Right cardiac atrium (tissue), 5 donors: ENCODE measurements around the gene APOC4. TPM values are rescaled to one million over a fixed set of nuclear protein-coding genes. Genes with fewer than 3 reads are reported as not detected.
"Not testable (repeated sequence)": the region's sequence is repeated elsewhere in the genome, so short reads cannot be mapped to it uniquely, and the experiment has no call there.

Source experiments
- ATAC-seq, 2 donors: fragments of 200-7000 bp; cut with Tn5 transposase; one replicate each; pipeline versions ENCODE4 v1.8.0 to v1.9.1; 2020; ENCODE audit warnings: moderate library complexity in 2 of 2, mild to moderate bottlenecking in 1 of 2
- DNase-seq, 3 donors: peaks; one replicate each; pipeline ENCODE4 v3.0.0-alpha.2; 2020
- H3K27ac ChIP-seq: one replicate; pipeline ENCODE4 v1.5.1; 2013; ENCODE audit warnings: mild to moderate bottlenecking, low read length, control low read depth, moderate library complexity
- H3K27me3 ChIP-seq: one replicate; pipeline ENCODE4 v1.6.1; 2013; ENCODE audit not compliant: control insufficient read depth, insufficient read depth
- H3K4me1 ChIP-seq: one replicate; pipeline ENCODE4 v1.6.1; 2013; ENCODE audit warnings: low read length; ENCODE audit not compliant: control insufficient read depth, insufficient read depth
- H3K4me3 ChIP-seq: one replicate; pipeline ENCODE4 v1.5.1; 2013; ENCODE audit warnings: low read length, control low read depth
- H3K9me3 ChIP-seq: one replicate; pipeline ENCODE4 v1.6.1; 2013; ENCODE audit warnings: low read length; ENCODE audit not compliant: control insufficient read depth
- WGBS: extraction: QIAGEN DNeasy Blood & Tissue Kit; methylation state at CpG from one replicate; pipeline ENCODE4 v1.1.7; 2013; 5-methylcytosine and 5-hydroxymethylcytosine counted together
- intact Hi-C, 4 donors: fragments of 100-400 bp; cut with DNase I; formaldehyde crosslinking; loops; one replicate each; pipeline versions ENCODE4 v1.11.0 to v1.14.0; 2022 to 2023
- polyA plus RNA-seq: library from polyadenylated mRNA; stranded (reverse); fragments of 200-250 nt; gene quantifications from one replicate; pipeline ENCODE4 v1.2.3, GENCODE V29; 2013
- total RNA-seq, 4 donors: library from RNA; stranded (reverse); fragmentation: NEBNext Ultra II Directional; extraction: Animal tissue kit (Norgen Biotek cat#: 25700); gene quantifications; one replicate each; pipeline ENCODE4 v1.2.1, GENCODE V29; 2021
- donor health status: healthy with polysubstance abuse.
- donor health status: DM: no; HTN: yes; CAD: no.
- donor health status: DM: no; HTN: no; CAD: no.
- donor health status: DM: no; HTN: yes; CAD: no; lungs with severe emphysema.
- donor health status: DM: yes; HTN: yes; CAD: no.

The APOC4 gene
- total and polyA plus RNA-seq, 5 donors, result not detected

- WGBS, result 72% methylated on average over 8 of the region's 8 CpGs
- Histone ChIP-seq H3K27me3 (no peaks in the 10 kb centered on the region), H3K9me3 (no peaks in the 10 kb centered on the region), H3K4me3 (no peak overlapping the region), H3K27ac (no peak overlapping the region), H3K4me1 (peaks cover 3% of the 10 kb centered on the region)
- DNase-seq (no peak), ATAC-seq (peak in 1 of 2 donors; percentile 13)
- intact Hi-C loops, result no loop called here
Observed at GRCh38 chr19:44960906-44961728, 19.1 kb downstream of the APOC4 start.

- H3K4me3 ChIP-seq, result no peak overlapping the region
- 93% methylated on average over 8 of the region's 8 CpGs for WGBS
Observed at GRCh38 chr19:44961821-44962220, 19.8 kb downstream of the APOC4 start.

GRCh38 chr19:44968118-44968517 is 26.1 kb downstream of the APOC4 start:
- Histone ChIP-seq H3K27ac (no peak overlapping the region), H3K27me3 (no peaks in the 10 kb centered on the region), H3K4me3 (no peak overlapping the region), H3K4me1 (no peaks in the 10 kb centered on the region), H3K9me3 (no peaks in the 10 kb centered on the region)
- DNase-seq, result no peak
- ATAC-seq, result no peak
- 88% methylated on average over 5 of the region's 5 CpGs for WGBS
- intact Hi-C loops, result no loop called here

More at GRCh38 chr19:44961821-44962220, 19.8 kb downstream of the APOC4 start:
- H3K27ac ChIP-seq, result no peak overlapping the region
- no peak for ATAC-seq
- DNase-seq, result no peak
- H3K4me1 ChIP-seq, result no peaks in the 10 kb centered on the region
- H3K27me3 ChIP-seq, result no peaks in the 10 kb centered on the region
- intact Hi-C loops, result no loop called here
- H3K9me3 ChIP-seq, result no peaks in the 10 kb centered on the region

- no peaks in the 10 kb centered on the region for H3K4me1 ChIP-seq
- H3K9me3 ChIP-seq, result no peaks in the 10 kb centered on the region
- H3K4me3 ChIP-seq, result no peak overlapping the region
- ATAC-seq (no peak), DNase-seq (no peak)
- intact Hi-C loops, result no loop called here
- WGBS, result 93% methylated on average over 4 of the region's 4 CpGs
- no peaks in the 10 kb centered on the region for H3K27me3 ChIP-seq
- no peak overlapping the region for H3K27ac ChIP-seq
Observed at GRCh38 chr19:44968670-44969069, 26.6 kb downstream of the APOC4 start.

GRCh38 chr19:44969437-44969836 is 27.4 kb downstream of the APOC4 start:
- Histone ChIP-seq H3K27ac (no peak overlapping the region), H3K27me3 (no peaks in the 10 kb centered on the region), H3K4me3 (no peak overlapping the region), H3K4me1 (no peaks in the 10 kb centered on the region), H3K9me3 (no peaks in the 10 kb centered on the region)
- WGBS, result 96% methylated on average over 5 of the region's 5 CpGs
- intact Hi-C loops, result no loop called here
- ATAC-seq, result no peak
- no peak for DNase-seq

- H3K27me3 ChIP-seq, H3K9me3 ChIP-seq, intact Hi-C loops, DNase-seq, H3K4me3 ChIP-seq, H3K27ac ChIP-seq, ATAC-seq, H3K4me1 ChIP-seq: not testable (repeated sequence)
- 93% methylated on average over 6 of the region's 6 CpGs for WGBS
Observed at GRCh38 chr19:44971451-44971850, 29.4 kb downstream of the APOC4 start.

GRCh38 chr19:44972802-44973201 is 30.8 kb downstream of the APOC4 start:
- WGBS, result 90% methylated on average over 13 of the region's 13 CpGs
- no peak overlapping the region for H3K27ac ChIP-seq
- no peaks in the 10 kb centered on the region for H3K27me3 ChIP-seq
- H3K9me3 ChIP-seq, result no peaks in the 10 kb centered on the region
- no peaks in the 10 kb centered on the region for H3K4me1 ChIP-seq
- no peak overlapping the region for H3K4me3 ChIP-seq
- DNase-seq, result no peak
- intact Hi-C loops, result no loop called here
- no peak for ATAC-seq

- H3K9me3 ChIP-seq, result no peaks in the 10 kb centered on the region
- 90% methylated on average over 21 of the region's 21 CpGs for WGBS
- DNase-seq (no peak), ATAC-seq (no peak)
- H3K4me1 ChIP-seq, result no peaks in the 10 kb centered on the region
- H3K27me3 ChIP-seq, result no peaks in the 10 kb centered on the region
- H3K4me3 ChIP-seq, result no peak overlapping the region
- intact Hi-C loops, result no loop called here
- no peak overlapping the region for H3K27ac ChIP-seq
Observed at GRCh38 chr19:44973982-44974735, 32.1 kb downstream of the APOC4 start.

GRCh38 chr19:44974857-44975256 is 32.8 kb downstream of the APOC4 start:
- no peaks in the 10 kb centered on the region for H3K4me1 ChIP-seq
- DNase-seq (no peak), ATAC-seq (no peak)
- H3K27ac ChIP-seq, result no peak overlapping the region
- intact Hi-C loops, result no loop called here
- no peaks in the 10 kb centered on the region for H3K27me3 ChIP-seq
- no peaks in the 10 kb centered on the region for H3K9me3 ChIP-seq
- WGBS, result 91% methylated on average over 5 of the region's 5 CpGs
- no peak overlapping the region for H3K4me3 ChIP-seq

- Histone ChIP-seq H3K9me3 (no peaks in the 10 kb centered on the region), H3K27me3 (no peaks in the 10 kb centered on the region), H3K27ac (no peak overlapping the region), H3K4me3 (no peak overlapping the region), H3K4me1 (no peaks in the 10 kb centered on the region)
- DNase-seq (no peak), ATAC-seq (no peak)
- intact Hi-C loops, result no loop called here
- 97% methylated on average over 4 of the region's 4 CpGs for WGBS
Observed at GRCh38 chr19:44975444-44975843, 33.4 kb downstream of the APOC4 start.

GRCh38 chr19:44984005-44984404 is 42.0 kb downstream of the APOC4 start:
- DNase-seq (no peak), ATAC-seq (no peak)
- Histone ChIP-seq H3K27ac (no peak overlapping the region), H3K9me3 (no peaks in the 10 kb centered on the region), H3K27me3 (no peaks in the 10 kb centered on the region), H3K4me3 (no peak overlapping the region), H3K4me1 (no peaks in the 10 kb centered on the region)
- intact Hi-C loops, result no loop called here
- WGBS, result 82% methylated on average over 9 of the region's 9 CpGs
